ENCODE data around the gene SLC35F4.

The SLC35F4 gene

GRCh38 chr14:57686304-57686703 lies 179.6 kb downstream of the SLC35F4 start:
- no peak for DNase-seq
- H4K20me1 ChIP-seq (ENCODE audit: insufficient read depth, low read length) = no peaks in the 10 kb centered on the region
- no peaks in the 10 kb centered on the region for H3K79me2 ChIP-seq (ENCODE audit: low read length)
- H3K27me3 ChIP-seq (replicated peaks; ENCODE audit: insufficient read depth, low read length) = no peaks in the 10 kb centered on the region
- H3K4me3 ChIP-seq (ENCODE audit: low read length) = no peak overlapping the region
- no peak overlapping the region for H3K9ac ChIP-seq (ENCODE audit: low read length)
- no peaks in the 10 kb centered on the region for H3K4me1 ChIP-seq (ENCODE audit: low read length)
- H2AFZ ChIP-seq (ENCODE audit: low read length) = no peak overlapping the region
- H3K4me2 ChIP-seq (ENCODE audit: low read depth, low read length) = no peak overlapping the region
- no peaks in the 10 kb centered on the region for H3K36me3 ChIP-seq (replicated peaks; ENCODE audit: insufficient read depth, low read length)
- no peaks in the 10 kb centered on the region for H3K9me2 ChIP-seq (replicated peaks; ENCODE audit: insufficient read depth, low read length)
- H3K27ac ChIP-seq (ENCODE audit: low read length) = no peak overlapping the region
- H3F3A ChIP-seq (ENCODE audit: insufficient read depth, low read length) = no peaks in the 10 kb centered on the region
- TF ChIP-seq CTCF (IDR thresholded peaks at IDR 0.05; ENCODE audit: low read length) = no peak
- TF ChIP-seq EZH2phosphoT487 (IDR thresholded peaks at IDR 0.05; ENCODE audit: low read length) = no peak
- TF ChIP-seq EZH2 (optimal IDR thresholded peaks at IDR 0.05; ENCODE audit: low read depth, low read length) = no peak
- no peaks in the 10 kb centered on the region for H3K9me3 ChIP-seq (replicated peaks; ENCODE audit: insufficient read depth, low read length)

GRCh38 chr14:57671021-57671420 lies 194.9 kb downstream of the SLC35F4 start:
- Histone ChIP-seq H3K36me3 (replicated peaks; ENCODE audit: insufficient read depth, low read length) (no peaks in the 10 kb centered on the region), H2AFZ (ENCODE audit: low read length) (no peak overlapping the region), H3K4me2 (ENCODE audit: low read depth, low read length) (no peak overlapping the region), H3K4me1 (ENCODE audit: low read length) (no peaks in the 10 kb centered on the region), H3K4me3 (ENCODE audit: low read length) (no peak overlapping the region), H3K9me3 (replicated peaks; ENCODE audit: insufficient read depth, low read length) (no peaks in the 10 kb centered on the region), H4K20me1 (ENCODE audit: insufficient read depth, low read length) (no peaks in the 10 kb centered on the region), H3K27ac (ENCODE audit: low read length) (no peak overlapping the region), H3K9me2 (replicated peaks; ENCODE audit: insufficient read depth, low read length) (no peaks in the 10 kb centered on the region), H3F3A (ENCODE audit: insufficient read depth, low read length) (no peaks in the 10 kb centered on the region), H3K27me3 (replicated peaks; ENCODE audit: insufficient read depth, low read length) (no peaks in the 10 kb centered on the region), H3K79me2 (ENCODE audit: low read length) (no peaks in the 10 kb centered on the region), H3K9ac (ENCODE audit: low read length) (no peak overlapping the region)
- no peak for TF ChIP-seq EZH2phosphoT487 (IDR thresholded peaks at IDR 0.05; ENCODE audit: low read length)
- TF ChIP-seq EZH2 (optimal IDR thresholded peaks at IDR 0.05; ENCODE audit: low read depth, low read length) = no peak
- TF ChIP-seq CTCF (IDR thresholded peaks at IDR 0.05; ENCODE audit: low read length) = no peak
- no peak for DNase-seq

GRCh38 chr14:57660208-57660607 lies 205.7 kb downstream of the SLC35F4 start:
- H3K9me2 ChIP-seq (replicated peaks; ENCODE audit: insufficient read depth, low read length) = no peaks in the 10 kb centered on the region
- no peak overlapping the region for H3K4me2 ChIP-seq (ENCODE audit: low read depth, low read length)
- no peaks in the 10 kb centered on the region for H3F3A ChIP-seq (ENCODE audit: insufficient read depth, low read length)
- H3K36me3 ChIP-seq (replicated peaks; ENCODE audit: insufficient read depth, low read length) = no peaks in the 10 kb centered on the region
- H2AFZ ChIP-seq (ENCODE audit: low read length) = no peak overlapping the region
- no peaks in the 10 kb centered on the region for H3K79me2 ChIP-seq (ENCODE audit: low read length)
- no peaks in the 10 kb centered on the region for H3K27me3 ChIP-seq (replicated peaks; ENCODE audit: insufficient read depth, low read length)
- H3K9ac ChIP-seq (ENCODE audit: low read length) = no peak overlapping the region
- TF ChIP-seq EZH2phosphoT487 (IDR thresholded peaks at IDR 0.05; ENCODE audit: low read length) (no peak), CTCF (IDR thresholded peaks at IDR 0.05; ENCODE audit: low read length) (no peak), EZH2 (optimal IDR thresholded peaks at IDR 0.05; ENCODE audit: low read depth, low read length) (no peak)
- no peak overlapping the region for H3K27ac ChIP-seq (ENCODE audit: low read length)
- no peaks in the 10 kb centered on the region for H3K4me1 ChIP-seq (ENCODE audit: low read length)
- H4K20me1 ChIP-seq (ENCODE audit: insufficient read depth, low read length) = no peaks in the 10 kb centered on the region
- no peak overlapping the region for H3K4me3 ChIP-seq (ENCODE audit: low read length)
- no peaks in the 10 kb centered on the region for H3K9me3 ChIP-seq (replicated peaks; ENCODE audit: insufficient read depth, low read length)
- no peak for DNase-seq

Data from MM.1S (cell line).